ENCODE measurements around the gene AGMAT.

GRCh38 chr1:15621975-15622374 lies 37.1 kb upstream of the AGMAT start:
- TF ChIP-seq CTCF (IDR thresholded peaks at IDR 0.05; ENCODE audit: low read depth, low read length) (no peak), POLR2A (IDR thresholded peaks at IDR 0.05; ENCODE audit: extremely low read depth, insufficient read length) (no peak)

Data from NB4 (cell line).